IMR-90 (cell line): ENCODE results near the gene TAF3.

ENCODE experiments used
- BHLHE40 ChIP-seq: fragments of 150-350 bp; IDR thresholded peaks from 2 replicates; pipeline ENCODE4 v1.6.1; 2016; ENCODE audit warnings: mild to moderate bottlenecking, low read depth, low read length
- CTCF ChIP-seq: conservative IDR thresholded peaks from 2 replicates; pipeline ENCODE4 v1.5.1; 2012; ENCODE audit warnings: mild to moderate bottlenecking, low read depth, low read length, improper control_type of control experiment
- FOS ChIP-seq: fragments of 150-350 bp; IDR thresholded peaks from 2 replicates; pipeline ENCODE4 v1.6.1; 2016; ENCODE audit warnings: low read depth, low read length
- MAZ ChIP-seq: IDR thresholded peaks from 2 replicates; pipeline ENCODE4 v1.6.1; 2012; ENCODE audit warnings: low read depth, mild to moderate bottlenecking, low read length, improper control_type of control experiment, moderate library complexity, borderline replicate concordance
- MXI1 ChIP-seq: IDR thresholded peaks from 2 replicates; pipeline ENCODE4 v1.6.1; 2012; ENCODE audit warnings: low read depth, mild to moderate bottlenecking, low read length, moderate library complexity, borderline replicate concordance
- NFE2L2 ChIP-seq: fragments of 150-350 bp; IDR thresholded peaks from 2 replicates; pipeline ENCODE4 v1.6.1; 2016; ENCODE audit warnings: low read depth, mild to moderate bottlenecking, low read length
- POLR2A ChIP-seq: IDR thresholded peaks from 2 replicates; pipeline ENCODE4 v1.6.1; 2012; ENCODE audit warnings: mild to moderate bottlenecking, low read depth, low read length
- RAD21 ChIP-seq: IDR thresholded peaks from 2 replicates; pipeline ENCODE4 v1.6.1; 2012; ENCODE audit warnings: low read length, improper control_type of control experiment
- RFX5 ChIP-seq: IDR thresholded peaks from 2 replicates; pipeline ENCODE4 v1.8.0; 2012; ENCODE audit warnings: low read depth, mild to moderate bottlenecking, low read length, moderate library complexity
- SMC3 ChIP-seq: fragments of 150-350 bp; IDR thresholded peaks from 2 replicates; pipeline ENCODE4 v1.6.1; 2016; ENCODE audit warnings: low read depth, mild to moderate bottlenecking, antibody characterized with exemption, low read length, moderate library complexity
- USF2 ChIP-seq: fragments of 150-350 bp; IDR thresholded peaks from 2 replicates; pipeline ENCODE4 v1.6.1; 2017; ENCODE audit warnings: mild to moderate bottlenecking, antibody characterized with exemption, low read length, low read depth

DNA sequence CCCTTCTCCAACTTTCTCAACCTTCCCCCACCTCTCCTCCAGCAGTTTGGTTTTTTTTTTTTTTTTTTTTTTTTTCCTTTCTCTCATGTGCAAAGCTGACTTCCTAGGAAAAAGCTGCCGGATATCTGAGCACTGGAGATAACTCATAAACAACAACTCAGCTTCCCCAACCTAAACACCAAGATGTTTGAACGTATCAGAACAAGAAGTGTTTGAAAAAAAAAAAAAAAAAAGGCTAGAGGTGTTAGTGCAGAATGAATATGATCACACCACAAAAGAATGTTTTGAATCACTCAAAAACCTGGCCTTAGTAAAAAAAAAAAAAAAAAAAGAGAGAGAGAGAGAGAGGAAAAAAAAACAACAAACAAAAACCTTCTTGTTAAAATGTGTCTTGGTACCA is 247.3 kb downstream of the TAF3 start:
- TF ChIP-seq USF2 (no peak), NFE2L2 (no peak), MXI1 (no peak), POLR2A (no peak), CTCF (no peak), MAZ (no peak), BHLHE40 (no peak), RFX5 (no peak), RAD21 (no peak), FOS (no peak), SMC3 (no peak)
